ENCODE results near the gene RNF157.

GRCh38 chr17:76275382-76276068, 35.2 kb upstream of the RNF157 start:
- no peak for TF ChIP-seq POLR2A (IDR thresholded peaks at IDR 0.05)
- no peak for TF ChIP-seq CTCF (IDR thresholded peaks at IDR 0.05)
- no peak for TF ChIP-seq POLR2AphosphoS5 (IDR thresholded peaks at IDR 0.05)
